Adrenal gland (tissue), 12 donors: ENCODE data around the gene ARRDC3. TPM values are rescaled to one million over a fixed set of nuclear protein-coding genes. Genes with fewer than 3 reads are reported as not detected.

Experiments used
- DNase-seq, 7 donors: peaks; one replicate each; pipeline ENCODE4 v3.0.0-alpha.2; 2019 to 2020
- H3K27ac ChIP-seq, 5 donors: fragments of 200-600 bp; sonication (generic) in 4 of 5; 1 replicate in 3 of 5; 2 replicates in 2 of 5; pipeline versions ENCODE4 v1.5.1 to v1.8.0; 2016 to 2020; ENCODE audit warnings: mild to moderate bottlenecking in 1 of 5
- H3K27me3 ChIP-seq: fragments of 200-600 bp; 2 replicates; pipeline ENCODE4 v1.8.0; 2021
- H3K36me3 ChIP-seq, 2 donors: fragments of 200-600 bp; replicated peaks in 1 of 2; 1 replicate in 1 of 2; 2 replicates in 1 of 2; pipeline versions ENCODE4 v1.5.1 to v1.8.0; 2018 to 2022
- H3K4me1 ChIP-seq, 2 donors: fragments of 200-600 bp; replicated peaks in 1 of 2; 1 replicate in 1 of 2; 2 replicates in 1 of 2; pipeline versions ENCODE4 v1.5.1 to v1.8.0; 2018 to 2021
- H3K4me3 ChIP-seq, 4 donors: fragments of 200-600 bp; sonication (generic) in 3 of 4; one replicate each; pipeline ENCODE4 v1.5.1; 2016 to 2018
- H3K9me3 ChIP-seq, 3 donors: fragments of 200-600 bp; sonication (generic) in 1 of 3; replicated peaks in 1 of 3; 1 replicate in 2 of 3; 2 replicates in 1 of 3; pipeline versions ENCODE4 v1.5.1 to v1.8.0; 2016 to 2021
- CTCF ChIP-seq, 6 experiments: fragments of 450-650 bp in 4 of 6; fragments of 200-600 bp in 2 of 6; sonication (generic) in 1 of 6; IDR thresholded peaks; 1 replicate in 5 of 6; 2 replicates in 1 of 6; pipeline versions ENCODE4 v1.5.1 to v1.8.0; 2016 to 2021; ENCODE audit warnings: antibody characterized with exemption in 6 of 6, mild to moderate bottlenecking in 2 of 6, moderate library complexity in 1 of 6
- POLR2A ChIP-seq, 2 donors: fragments of 450-650 bp; IDR thresholded peaks; one replicate each; pipeline ENCODE4 v1.6.1; 2017; ENCODE audit warnings: antibody characterized with exemption in 2 of 2, mild to moderate bottlenecking in 2 of 2, moderate library complexity in 1 of 2
- WGBS, 4 donors: extraction: QIAGEN DNeasy Blood & Tissue Kit in 2 of 4; methylation state at CpG; one replicate each; pipeline versions ENCODE4 v1.1.5 to v1.1.7; 2013 to 2017; 5-methylcytosine and 5-hydroxymethylcytosine counted together
- intact Hi-C, 2 donors: fragments of 100-400 bp; cut with DNase I; formaldehyde crosslinking; loops; one replicate each; pipeline versions ENCODE4 v1.14.1 to v1.15.0; 2022 to 2023
- polyA plus RNA-seq, 3 donors: library from polyadenylated mRNA; stranded (reverse); fragments of 200-250 nt in 2 of 3; fragments of 350-450 nt in 1 of 3; fragmentation: Illumina TruSeq in 1 of 3; extraction: RNeasy Lipid Tissue Mini Kit (QIAGEN cat#74804) in 1 of 3; gene quantifications; one replicate each; pipeline ENCODE4 v1.2.3, GENCODE V29; 2013 to 2014
- total RNA-seq, 9 donors: library from RNA; depleted of rRNA in 4 of 9; stranded (reverse); fragments of >200 nt in 4 of 9; fragments of 120-200 nt in 1 of 9; fragmentation: NEBNext Ultra II Directional in 1 of 9; extraction: Animal tissue kit (Norgen Biotek cat#: 25700) in 1 of 9; gene quantifications; one replicate each; pipeline versions ENCODE4 v1.1.0 to v1.2.4, GENCODE V29; 2013 to 2023
- donor health status: healthy with polysubstance abuse.
- donor health status: Bipolar disorder and iron deficiency.
- donor health status: DM: yes; HTN: yes; CAD: no.
- donor health status: DM: no; HTN: no; CAD: no.
- donor health status: DM: no; HTN: no; CAD: no.
- donor health status: DM: yes; HTN: yes; CAD: no.

Gene ARRDC3
- total and polyA plus RNA-seq, 12 donors, result 36.1 to 410 (median 141) TPM

GRCh38 chr5:91319667-91320066, 63.5 kb downstream of the ARRDC3 start:
- intact Hi-C loops, result no loop called here
- H3K4me1 ChIP-seq, result peaks cover 0 to 2% of the 10 kb centered on the region in 2 donors
- no peak for TF ChIP-seq POLR2A (IDR thresholded peaks at IDR 0.05)
- no peak for TF ChIP-seq CTCF (IDR thresholded peaks at IDR 0.05)
- H3K27ac ChIP-seq, result no peak overlapping the region
- no peak for DNase-seq
- no peaks in the 10 kb centered on the region for H3K9me3 ChIP-seq
- no peaks in the 10 kb centered on the region for H3K36me3 ChIP-seq
- no peaks in the 10 kb centered on the region for H3K27me3 ChIP-seq
- H3K4me3 ChIP-seq, result no peak overlapping the region
- 83 to 93% (median 89%) methylated on average over 2 of the region's 2 CpGs for WGBS, 4 donors

- peaks cover 0 to 11% of the 10 kb centered on the region in 2 donors for H3K4me1 ChIP-seq
- no peak overlapping the region for H3K4me3 ChIP-seq
- no peaks in the 10 kb centered on the region for H3K27me3 ChIP-seq
- DNase-seq, result no peak
- intact Hi-C loops, result no loop called here
- H3K27ac ChIP-seq, result no peak overlapping the region
- no peaks in the 10 kb centered on the region for H3K36me3 ChIP-seq
- H3K9me3 ChIP-seq, result no peaks in the 10 kb centered on the region
- 92 to 94% (median 93%) methylated on average over 9 of the region's 9 CpGs for WGBS, 4 donors
- TF ChIP-seq CTCF (IDR thresholded peaks at IDR 0.05), result no peak
- no peak for TF ChIP-seq POLR2A (IDR thresholded peaks at IDR 0.05)
Measured at GRCh38 chr5:91318724-91319123, 64.4 kb downstream of the ARRDC3 start.
